SK-N-SH (cell line): ENCODE results near the gene PPP2R5E. TPM values are rescaled to one million over a fixed set of nuclear protein-coding genes. Genes with fewer than 3 reads are reported as not detected.

ENCODE experiments used
- CTCF ChIA-PET: fragments of 300-600, 350-600 bp; formaldehyde crosslinking; extraction: SDS; loops from one replicate; lab custom pipeline; 2021; lab: Yijun Ruan, JAX
- POLR2A ChIA-PET: fragments of 350-600 bp; sonication (Branson Sonifier 250); formaldehyde crosslinking; extraction: SDS; loops from one replicate; lab custom pipeline; 2020; ENCODE audit warnings: antibody characterized with exemption, inconsistent platforms; lab: Yijun Ruan, JAX
- DNase-seq: peaks from one replicate; pipeline ENCODE4 v3.0.0; 2012
- H2AFZ ChIP-seq: fragments of 200-600 bp; sonication (generic); 2 replicates; pipeline ENCODE4 v1.8.1; 2016; ENCODE audit warnings: antibody characterized with exemption, mild to moderate bottlenecking, low read depth
- H3F3A ChIP-seq: fragments of 200-600 bp; sonication (generic); replicated peaks from 2 replicates; pipeline ENCODE3; 2016; ENCODE audit warnings: antibody characterized with exemption, mild to moderate bottlenecking; ENCODE audit not compliant: insufficient read depth
- H3K27ac ChIP-seq, 2 experiments: fragments of 200-500 bp in 1 of 2; fragments of 200-600 bp in 1 of 2; sonication (Bioruptor generic) in 1 of 2; sonication (generic), shearing (Covaris generic) in 1 of 2; 2 replicates each; pipeline versions ENCODE4 v1.5.1 to v1.6.1; 2014 to 2016; ENCODE audit warnings: low read depth in 2 of 2, inconsistent platforms in 1 of 2, low read length in 1 of 2, mild to moderate bottlenecking in 1 of 2, mixed read lengths in 1 of 2
- H3K27me3 ChIP-seq: fragments of 200-600 bp; sonication (generic), shearing (Covaris generic); 2 replicates; pipeline ENCODE4 v1.6.1; 2016; ENCODE audit warnings: mixed run types; ENCODE audit not compliant: insufficient read depth
- H3K36me3 ChIP-seq, 2 experiments: fragments of 200-500 bp in 1 of 2; fragments of 200-600 bp in 1 of 2; sonication (Bioruptor generic) in 1 of 2; sonication (generic) in 1 of 2; replicated peaks in 1 of 2; 2 replicates each; pipeline versions ENCODE3 to v1.5.1; 2014 to 2016; ENCODE audit warnings: low read length in 1 of 2, mild to moderate bottlenecking in 1 of 2; ENCODE audit not compliant: insufficient read depth in 2 of 2, control insufficient read depth in 1 of 2
- H3K4me1 ChIP-seq, 2 experiments: fragments of 200-500 bp in 1 of 2; fragments of 200-600 bp in 1 of 2; sonication (Bioruptor generic) in 1 of 2; sonication (generic), shearing (Covaris generic) in 1 of 2; 2 replicates each; pipeline versions ENCODE4 v1.5.1 to v1.6.1; 2014 to 2016; ENCODE audit warnings: low read depth in 1 of 2, low read length in 1 of 2, mixed run types in 1 of 2; ENCODE audit not compliant: insufficient read depth in 2 of 2, control insufficient read depth in 1 of 2
- H3K4me2 ChIP-seq: fragments of 200-600 bp; sonication (generic), shearing (Covaris generic); 2 replicates; pipeline ENCODE4 v1.6.1; 2017; ENCODE audit warnings: mixed run types
- H3K4me3 ChIP-seq, 2 experiments: fragments of 200-500 bp in 1 of 2; fragments of 200-600 bp in 1 of 2; sonication (Bioruptor generic) in 1 of 2; sonication (generic), shearing (Covaris generic) in 1 of 2; 2 replicates each; pipeline versions ENCODE4 v1.5.1 to v1.8.1; 2014 to 2016; ENCODE audit warnings: low read depth in 2 of 2, inconsistent platforms in 1 of 2, low read length in 1 of 2, mild to moderate bottlenecking in 1 of 2, mixed read lengths in 1 of 2, moderate library complexity in 1 of 2
- H3K79me2 ChIP-seq: fragments of 200-600 bp; sonication (generic); 2 replicates; pipeline ENCODE4 v1.8.1; 2017; ENCODE audit warnings: mild to moderate bottlenecking; ENCODE audit not compliant: insufficient read depth
- H3K9ac ChIP-seq: fragments of 200-600 bp; sonication (generic); 2 replicates; pipeline ENCODE4 v1.6.1; 2017; ENCODE audit warnings: mixed run types
- H3K9me2 ChIP-seq: fragments of 200-600 bp; sonication (generic); 2 replicates; pipeline ENCODE4 v1.6.1; 2017; ENCODE audit warnings: mixed run types
- H3K9me3 ChIP-seq: fragments of 200-600 bp; sonication (generic); 2 replicates; pipeline ENCODE4 v1.6.1; 2017; ENCODE audit warnings: mixed run types, mild to moderate bottlenecking, moderate library complexity
- H4K20me1 ChIP-seq: fragments of 200-600 bp; sonication (generic); 2 replicates; pipeline ENCODE4 v1.6.1; 2017; ENCODE audit warnings: mild to moderate bottlenecking, mixed run types; ENCODE audit not compliant: insufficient read depth
- EP300 ChIP-seq, 2 experiments: IDR thresholded peaks; 2 replicates each; pipeline versions ENCODE4 v1.4.0 to v1.6.1; 2012; ENCODE audit warnings: borderline replicate concordance in 1 of 2, low read depth in 1 of 2, low read length in 1 of 2
- FOSL2 ChIP-seq: IDR thresholded peaks from 2 replicates; pipeline ENCODE4 v1.4.0; 2012; ENCODE audit warnings: low read depth, mild to moderate bottlenecking, moderate library complexity, borderline replicate concordance
- FOXJ3 ChIP-seq: sonication (generic); formaldehyde crosslinking; IDR thresholded peaks from 2 replicates; pipeline ENCODE4 v1.5.1; 2020; ENCODE audit warnings: mild to moderate bottlenecking, missing genetic modification reagents
- FOXM1 ChIP-seq: IDR thresholded peaks from 2 replicates; pipeline ENCODE4 v1.4.0; 2012; ENCODE audit warnings: low read depth, mild to moderate bottlenecking
- JUND ChIP-seq: IDR thresholded peaks from 2 replicates; pipeline ENCODE4 v1.4.0; 2012
- MXI1 ChIP-seq: IDR thresholded peaks from 2 replicates; pipeline ENCODE4 v1.6.1; 2012; ENCODE audit warnings: mild to moderate bottlenecking, low read depth, low read length, improper control_type of control experiment
- NFIC ChIP-seq: IDR thresholded peaks from 2 replicates; pipeline ENCODE4 v1.4.0; 2012; ENCODE audit warnings: borderline replicate concordance
- NRF1 ChIP-seq: IDR thresholded peaks from 2 replicates; pipeline ENCODE4 v1.6.1; 2012; ENCODE audit warnings: low read depth, mild to moderate bottlenecking, low read length
- RCOR1 ChIP-seq: fragments of 150-350 bp; IDR thresholded peaks from 2 replicates; pipeline ENCODE4 v1.6.1; 2017; ENCODE audit warnings: antibody characterized with exemption, low read length
- RFX5 ChIP-seq: IDR thresholded peaks from 2 replicates; pipeline ENCODE4 v1.6.1; 2012; ENCODE audit warnings: mild to moderate bottlenecking, improper control_type of control experiment, low read length
- RXRA ChIP-seq: IDR thresholded peaks from 2 replicates; pipeline ENCODE4 v1.4.0; 2012; ENCODE audit warnings: low read depth, mild to moderate bottlenecking, borderline replicate concordance
- SIN3A ChIP-seq: IDR thresholded peaks from 2 replicates; pipeline ENCODE4 v1.6.1; 2012; ENCODE audit warnings: low read depth, mild to moderate bottlenecking, low read length, moderate library complexity, borderline replicate concordance
- YY1 ChIP-seq: IDR thresholded peaks from 2 replicates; pipeline ENCODE4 v1.4.0; 2012; ENCODE audit warnings: low read depth, mild to moderate bottlenecking
- WGBS: methylation state at CpG from one replicate; pipeline ENCODE4 v1.1.6; 2017; ENCODE audit warnings: low lambda C conversion rate; 5-methylcytosine and 5-hydroxymethylcytosine counted together
- polyA plus RNA-seq, 3 experiments: library from polyadenylated mRNA; depleted of rRNA; stranded (reverse); fragments of >200 nt; gene quantifications; 2 replicates each; pipeline ENCODE4 v1.2.3, GENCODE V29; 2012
- TF ChIP-seq, protein P1 (sequence below): IDR thresholded peaks from 2 replicates; pipeline ENCODE4 v1.4.0; 2012; ENCODE audit warnings: low read depth
- TF ChIP-seq, protein P2 (sequence below): fragments of 200-600 bp; sonication (generic); IDR thresholded peaks from 2 replicates; pipeline ENCODE4 v1.6.1; 2017; ENCODE audit warnings: antibody characterized with exemption, mild to moderate bottlenecking, moderate library complexity
- TF ChIP-seq, protein P3 (sequence below): IDR thresholded peaks from 2 replicates; pipeline ENCODE4 v1.4.0; 2012; ENCODE audit warnings: low read depth, borderline replicate concordance

PPP2R5E gene
- polyA plus RNA-seq, 1 of the 3 experiments (the other 2 are of a cell fraction): 4.4 TPM

DNA sequence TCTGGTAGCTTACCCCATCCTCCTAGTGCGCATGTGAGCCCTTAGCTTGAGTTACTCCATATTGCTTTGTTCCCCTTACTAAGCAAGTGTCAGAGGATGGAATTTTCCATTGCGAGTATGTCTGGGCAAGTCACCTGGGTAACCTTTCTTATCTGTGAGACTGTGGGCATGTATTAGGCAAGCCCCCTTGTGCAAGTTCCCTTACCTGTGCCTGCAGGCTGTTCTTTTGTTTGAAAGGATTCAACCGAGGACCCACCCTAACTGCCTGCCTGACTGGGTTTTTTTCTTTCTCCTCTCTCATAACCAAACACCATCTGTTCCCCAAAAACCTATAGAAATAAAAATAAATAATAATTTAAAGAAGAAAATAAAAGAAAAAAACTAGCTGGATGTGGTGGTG lies 22.3 kb upstream of the PPP2R5E start:
- Histone ChIP-seq H2AFZ (no peak overlapping the region), H3K27ac (no peak overlapping the region), H3K4me1 (no peaks in the 10 kb centered on the region; a peak in 1 of 4 replicates), H3F3A (peaks cover 9% of the 10 kb centered on the region), H3K9me3 (no peaks in the 10 kb centered on the region), H3K9ac (no peak overlapping the region), H4K20me1 (no peaks in the 10 kb centered on the region), H3K79me2 (no peaks in the 10 kb centered on the region), H3K27me3 (no peaks in the 10 kb centered on the region), H3K36me3 (no peaks in the 10 kb centered on the region), H3K4me2 (no peak overlapping the region), H3K4me3 (no peak overlapping the region), H3K9me2 (no peaks in the 10 kb centered on the region)
- 65% methylated on average over 2 of the region's 3 CpGs for WGBS
- DNase-seq: no peak
- POLR2A ChIA-PET: no interaction called here
- CTCF ChIA-PET: interaction anchor here (0.6 kb wide), 1 partner anchor 628 kb away, joined by 3 read pairs; no protein-coding TSS in a partner anchor
- no peak for TF ChIP-seq YY1
- TF ChIP-seq RFX5: no peak
- no peak for TF ChIP-seq NRF1
- no peak for TF ChIP-seq RCOR1
- no peak for TF ChIP-seq RXRA
- TF ChIP-seq FOXJ3 (CRISPR knock-in tag): no peak
- TF ChIP-seq NFIC: no peak
- TF ChIP-seq JUND: no peak

DNA sequence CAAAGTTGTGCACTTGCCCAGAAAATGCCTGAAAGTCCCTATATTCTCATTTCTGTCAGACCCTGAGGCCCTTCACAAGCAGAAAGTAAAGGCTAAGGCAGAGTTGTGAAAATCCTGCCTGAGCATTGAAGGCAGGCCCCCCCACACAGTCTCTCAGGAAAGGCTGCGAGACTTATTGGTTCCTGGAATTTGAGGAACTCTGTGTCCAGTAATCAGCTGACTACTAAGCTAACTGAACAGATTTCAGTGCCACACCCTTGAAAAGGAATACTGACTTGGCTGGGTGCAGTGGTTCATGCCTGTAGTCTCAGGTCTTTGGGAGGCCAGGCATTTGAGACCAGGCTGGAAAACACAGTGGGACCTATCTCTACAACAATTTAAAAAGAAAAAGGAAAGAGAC lies 21.1 kb upstream of the PPP2R5E start:
- Histone ChIP-seq H3K27ac (no peak overlapping the region; a peak in 1 of 4 replicates), H3F3A (peaks cover 9% of the 10 kb centered on the region), H2AFZ (no peak overlapping the region), H3K9me2 (no peaks in the 10 kb centered on the region), H3K79me2 (no peaks in the 10 kb centered on the region), H3K9ac (no peak overlapping the region), H3K9me3 (no peaks in the 10 kb centered on the region), H4K20me1 (no peaks in the 10 kb centered on the region), H3K4me1 (no peaks in the 10 kb centered on the region; a peak in 1 of 4 replicates), H3K4me3 (no peak overlapping the region), H3K27me3 (no peaks in the 10 kb centered on the region), H3K36me3 (no peaks in the 10 kb centered on the region), H3K4me2 (no peak overlapping the region)
- CTCF ChIA-PET: interaction anchor here (2.0 kb wide), 1 partner anchor 175 kb away, joined by 5 read pairs; no protein-coding TSS in a partner anchor
- POLR2A ChIA-PET: no interaction called here
- TF ChIP-seq, protein P1, sequence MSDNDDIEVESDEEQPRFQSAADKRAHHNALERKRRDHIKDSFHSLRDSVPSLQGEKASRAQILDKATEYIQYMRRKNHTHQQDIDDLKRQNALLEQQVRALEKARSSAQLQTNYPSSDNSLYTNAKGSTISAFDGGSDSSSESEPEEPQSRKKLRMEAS: no peak
- no peak for TF ChIP-seq RXRA
- TF ChIP-seq EP300 (IDR thresholded peaks at IDR 0.05; ENCODE audit: borderline replicate concordance in 1 of 2, low read depth in 1 of 2, low read length in 1 of 2): no peak
- TF ChIP-seq SIN3A: no peak
- TF ChIP-seq, protein P2, sequence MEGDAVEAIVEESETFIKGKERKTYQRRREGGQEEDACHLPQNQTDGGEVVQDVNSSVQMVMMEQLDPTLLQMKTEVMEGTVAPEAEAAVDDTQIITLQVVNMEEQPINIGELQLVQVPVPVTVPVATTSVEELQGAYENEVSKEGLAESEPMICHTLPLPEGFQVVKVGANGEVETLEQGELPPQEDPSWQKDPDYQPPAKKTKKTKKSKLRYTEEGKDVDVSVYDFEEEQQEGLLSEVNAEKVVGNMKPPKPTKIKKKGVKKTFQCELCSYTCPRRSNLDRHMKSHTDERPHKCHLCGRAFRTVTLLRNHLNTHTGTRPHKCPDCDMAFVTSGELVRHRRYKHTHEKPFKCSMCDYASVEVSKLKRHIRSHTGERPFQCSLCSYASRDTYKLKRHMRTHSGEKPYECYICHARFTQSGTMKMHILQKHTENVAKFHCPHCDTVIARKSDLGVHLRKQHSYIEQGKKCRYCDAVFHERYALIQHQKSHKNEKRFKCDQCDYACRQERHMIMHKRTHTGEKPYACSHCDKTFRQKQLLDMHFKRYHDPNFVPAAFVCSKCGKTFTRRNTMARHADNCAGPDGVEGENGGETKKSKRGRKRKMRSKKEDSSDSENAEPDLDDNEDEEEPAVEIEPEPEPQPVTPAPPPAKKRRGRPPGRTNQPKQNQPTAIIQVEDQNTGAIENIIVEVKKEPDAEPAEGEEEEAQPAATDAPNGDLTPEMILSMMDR: no peak
- TF ChIP-seq FOXM1: no peak
- TF ChIP-seq FOXJ3 (CRISPR knock-in tag): no peak
- TF ChIP-seq, protein P3, sequence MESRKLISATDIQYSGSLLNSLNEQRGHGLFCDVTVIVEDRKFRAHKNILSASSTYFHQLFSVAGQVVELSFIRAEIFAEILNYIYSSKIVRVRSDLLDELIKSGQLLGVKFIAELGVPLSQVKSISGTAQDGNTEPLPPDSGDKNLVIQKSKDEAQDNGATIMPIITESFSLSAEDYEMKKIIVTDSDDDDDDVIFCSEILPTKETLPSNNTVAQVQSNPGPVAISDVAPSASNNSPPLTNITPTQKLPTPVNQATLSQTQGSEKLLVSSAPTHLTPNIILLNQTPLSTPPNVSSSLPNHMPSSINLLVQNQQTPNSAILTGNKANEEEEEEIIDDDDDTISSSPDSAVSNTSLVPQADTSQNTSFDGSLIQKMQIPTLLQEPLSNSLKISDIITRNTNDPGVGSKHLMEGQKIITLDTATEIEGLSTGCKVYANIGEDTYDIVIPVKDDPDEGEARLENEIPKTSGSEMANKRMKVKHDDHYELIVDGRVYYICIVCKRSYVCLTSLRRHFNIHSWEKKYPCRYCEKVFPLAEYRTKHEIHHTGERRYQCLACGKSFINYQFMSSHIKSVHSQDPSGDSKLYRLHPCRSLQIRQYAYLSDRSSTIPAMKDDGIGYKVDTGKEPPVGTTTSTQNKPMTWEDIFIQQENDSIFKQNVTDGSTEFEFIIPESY: no peak
- no peak for TF ChIP-seq MXI1
- no peak for TF ChIP-seq FOSL2
- no peak for DNase-seq
- 89% methylated on average over 1 of the region's 1 CpG for WGBS
